Activated naive CD4-positive, alpha-beta T cell (primary cell): ENCODE data around the gene HAS3.
A peak's percentile ranks its signal among the peaks of the same experiment; 100 is the strongest.

Experiments
- DNase-seq, 4 experiments: peaks; one replicate each; lab custom pipeline; 2025; lab: John Stamatoyannopoulos, UW

Gene HAS3

GRCh38 chr16:69093974-69094373 is 11.5 kb upstream of the HAS3 start:
- DNase-seq: no peak

- DNase-seq: no peak
Observed at GRCh38 chr16:69094501-69094900, 11.0 kb upstream of the HAS3 start.

GRCh38 chr16:69095193-69095592 is 10.3 kb upstream of the HAS3 start:
- no peak for DNase-seq

- DNase-seq: no peak
Observed at GRCh38 chr16:69100071-69100691, 5.3 kb upstream of the HAS3 start.

- no peak for DNase-seq
Observed at GRCh38 chr16:69106491-69107315, 1.2 kb downstream of the HAS3 start.

GRCh38 chr16:69107316-69107962 is 2.0 kb downstream of the HAS3 start:
- DNase-seq: no peak

- DNase-seq: no peak
Observed at GRCh38 chr16:69108064-69108904, 2.8 kb downstream of the HAS3 start.

GRCh38 chr16:69108905-69109252 is 3.4 kb downstream of the HAS3 start:
- no peak for DNase-seq

- DNase-seq: no peak
Observed at GRCh38 chr16:69109486-69110270, 4.2 kb downstream of the HAS3 start.

- DNase-seq: no peak
Observed at GRCh38 chr16:69110406-69110805, 5.0 kb downstream of the HAS3 start.

- DNase-seq: no peak
Observed at GRCh38 chr16:69111216-69111875, 5.9 kb downstream of the HAS3 start.

- no peak for DNase-seq
Observed at GRCh38 chr16:69111876-69112230, 6.4 kb downstream of the HAS3 start.

- peak in 2 of 4 experiments; percentile 25 to 35 for DNase-seq
Observed at GRCh38 chr16:69112285-69113129, 7.1 kb downstream of the HAS3 start.

GRCh38 chr16:69113216-69113615 is 7.8 kb downstream of the HAS3 start:
- no peak for DNase-seq

- no peak for DNase-seq
Observed at GRCh38 chr16:69114346-69114975, 9.0 kb downstream of the HAS3 start.

GRCh38 chr16:69114976-69115355 is 9.5 kb downstream of the HAS3 start:
- no peak for DNase-seq

GRCh38 chr16:69115361-69115760 is 9.9 kb downstream of the HAS3 start:
- no peak for DNase-seq

- DNase-seq: no peak
Observed at GRCh38 chr16:69115837-69116236, 10.4 kb downstream of the HAS3 start.

- DNase-seq: no peak
Observed at GRCh38 chr16:69116256-69116875, 10.9 kb downstream of the HAS3 start.
